Right cardiac atrium (tissue), 5 donors: ENCODE data around the gene ZNF438. TPM values are rescaled to one million over a fixed set of nuclear protein-coding genes. Genes with fewer than 3 reads are reported as not detected.
A peak's percentile ranks its signal among the peaks of the same experiment; 100 is the strongest.

ENCODE experiments used
- ATAC-seq, 2 donors: fragments of 200-7000 bp; cut with Tn5 transposase; one replicate each; pipeline versions ENCODE4 v1.8.0 to v1.9.1; 2020; ENCODE audit warnings: moderate library complexity in 2 of 2, mild to moderate bottlenecking in 1 of 2
- DNase-seq, 3 donors: peaks; one replicate each; pipeline ENCODE4 v3.0.0-alpha.2; 2020
- H3K27ac ChIP-seq: one replicate; pipeline ENCODE4 v1.5.1; 2013; ENCODE audit warnings: mild to moderate bottlenecking, low read length, control low read depth, moderate library complexity
- H3K27me3 ChIP-seq: one replicate; pipeline ENCODE4 v1.6.1; 2013; ENCODE audit not compliant: control insufficient read depth, insufficient read depth
- H3K4me1 ChIP-seq: one replicate; pipeline ENCODE4 v1.6.1; 2013; ENCODE audit warnings: low read length; ENCODE audit not compliant: control insufficient read depth, insufficient read depth
- H3K4me3 ChIP-seq: one replicate; pipeline ENCODE4 v1.5.1; 2013; ENCODE audit warnings: low read length, control low read depth
- H3K9me3 ChIP-seq: one replicate; pipeline ENCODE4 v1.6.1; 2013; ENCODE audit warnings: low read length; ENCODE audit not compliant: control insufficient read depth
- WGBS: extraction: QIAGEN DNeasy Blood & Tissue Kit; methylation state at CpG from one replicate; pipeline ENCODE4 v1.1.7; 2013; 5-methylcytosine and 5-hydroxymethylcytosine counted together
- intact Hi-C, 4 donors: fragments of 100-400 bp; cut with DNase I; formaldehyde crosslinking; loops; one replicate each; pipeline versions ENCODE4 v1.11.0 to v1.14.0; 2022 to 2023
- long read RNA-seq, 4 donors: library from polyadenylated mRNA; unstranded; transcript quantifications; one replicate each; pipeline ENCODE4 v2.0.0, GENCODE V29; 2020 to 2021
- polyA plus RNA-seq: library from polyadenylated mRNA; stranded (reverse); fragments of 200-250 nt; gene quantifications from one replicate; pipeline ENCODE4 v1.2.3, GENCODE V29; 2013
- total RNA-seq, 4 donors: library from RNA; stranded (reverse); fragmentation: NEBNext Ultra II Directional; extraction: Animal tissue kit (Norgen Biotek cat#: 25700); gene quantifications; one replicate each; pipeline ENCODE4 v1.2.1, GENCODE V29; 2021
- donor health status: healthy with polysubstance abuse.
- donor health status: DM: no; HTN: yes; CAD: no.
- donor health status: DM: no; HTN: no; CAD: no.
- donor health status: DM: no; HTN: yes; CAD: no; lungs with severe emphysema.
- donor health status: DM: yes; HTN: yes; CAD: no.

ZNF438 gene, protein sequence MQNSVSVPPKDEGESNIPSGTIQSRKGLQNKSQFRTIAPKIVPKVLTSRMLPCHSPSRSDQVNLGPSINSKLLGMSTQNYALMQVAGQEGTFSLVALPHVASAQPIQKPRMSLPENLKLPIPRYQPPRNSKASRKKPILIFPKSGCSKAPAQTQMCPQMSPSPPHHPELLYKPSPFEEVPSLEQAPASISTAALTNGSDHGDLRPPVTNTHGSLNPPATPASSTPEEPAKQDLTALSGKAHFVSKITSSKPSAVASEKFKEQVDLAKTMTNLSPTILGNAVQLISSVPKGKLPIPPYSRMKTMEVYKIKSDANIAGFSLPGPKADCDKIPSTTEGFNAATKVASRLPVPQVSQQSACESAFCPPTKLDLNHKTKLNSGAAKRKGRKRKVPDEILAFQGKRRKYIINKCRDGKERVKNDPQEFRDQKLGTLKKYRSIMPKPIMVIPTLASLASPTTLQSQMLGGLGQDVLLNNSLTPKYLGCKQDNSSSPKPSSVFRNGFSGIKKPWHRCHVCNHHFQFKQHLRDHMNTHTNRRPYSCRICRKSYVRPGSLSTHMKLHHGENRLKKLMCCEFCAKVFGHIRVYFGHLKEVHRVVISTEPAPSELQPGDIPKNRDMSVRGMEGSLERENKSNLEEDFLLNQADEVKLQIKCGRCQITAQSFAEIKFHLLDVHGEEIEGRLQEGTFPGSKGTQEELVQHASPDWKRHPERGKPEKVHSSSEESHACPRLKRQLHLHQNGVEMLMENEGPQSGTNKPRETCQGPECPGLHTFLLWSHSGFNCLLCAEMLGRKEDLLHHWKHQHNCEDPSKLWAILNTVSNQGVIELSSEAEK
- total RNA-seq, result 10 to 100 TPM; 15.2 to 17.1 (median 15.9) TPM
- 14.9 TPM for polyA plus RNA-seq
- long read RNA-seq, donor 1, partial matches to known transcripts, result 5 of 21 reads
- long read RNA-seq, donor 1, other reads (novel, unspliced or antisense), result 15 of 21 reads
- long read RNA-seq, donor 2, partial matches to known transcripts, result 5 of 12 reads
- long read RNA-seq, donor 2, other reads (novel, unspliced or antisense), result 6 of 12 reads
- long read RNA-seq, donor 3, partial matches to known transcripts, result 11 of 48 reads
- long read RNA-seq, donor 3, other reads (novel, unspliced or antisense), result 35 of 48 reads
- long read RNA-seq, donor 4, partial matches to known transcripts, result 3 of 14 reads
- long read RNA-seq, donor 4, other reads (novel, unspliced or antisense), result 11 of 14 reads

DNA sequence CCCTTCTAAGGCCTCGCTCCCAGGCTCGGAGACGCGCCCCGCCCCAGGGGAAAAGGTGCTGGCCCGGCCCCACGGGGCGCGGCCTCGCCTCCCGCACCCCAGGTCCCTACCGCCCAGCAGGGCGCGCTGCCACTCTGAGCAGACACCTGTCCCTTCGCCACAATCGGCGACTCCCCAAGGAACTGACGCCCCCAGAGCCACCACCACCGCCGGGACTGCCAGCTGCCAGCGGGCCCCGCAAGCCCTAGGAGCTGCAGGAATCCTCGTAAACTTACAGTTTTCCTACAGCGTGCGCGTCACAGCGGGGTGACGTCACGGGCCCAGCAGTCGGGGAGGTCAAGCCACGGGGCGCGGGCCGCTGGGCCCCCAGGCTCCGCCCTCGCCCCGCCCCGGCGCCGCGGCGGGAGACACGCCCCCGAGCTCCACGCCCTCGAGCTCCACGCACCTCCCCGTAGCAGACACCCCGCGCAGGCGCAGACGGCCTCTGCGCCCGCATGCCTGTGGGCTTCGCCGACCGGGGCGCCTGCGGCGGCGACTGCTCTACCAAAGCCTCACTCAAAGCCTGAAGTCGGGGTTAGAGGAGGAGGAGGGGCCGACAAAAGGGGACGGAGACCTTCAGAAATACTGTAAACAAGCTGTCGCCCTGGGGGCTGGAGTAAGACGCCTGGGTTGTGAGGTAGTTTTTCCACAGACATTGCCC, at the start of gene ZNF438:
ZNF438 (minus strand) TSS at position 308 of the 700 bp plus-strand sequence. CDS start 154,831 bp downstream, outside the sequence.
- peak within 1 kb of the TSS; percentile 98 for H3K27ac ChIP-seq
- no peaks in the 10 kb centered on the region for H3K9me3 ChIP-seq
- peaks cover 8% of the 10 kb centered on the region for H3K4me1 ChIP-seq
- no peaks in the 10 kb centered on the region for H3K27me3 ChIP-seq
- H3K4me3 ChIP-seq, result peak within 1 kb of the TSS; percentile 51
- DNase-seq (peak; percentile 96 to 99 (median 99)), ATAC-seq (peak; percentile 97 to 98)
- WGBS, result under 1% methylated on average over 66 of the region's 66 CpGs
- intact Hi-C loops, result loop anchor here in 3 of 4 donors (5.0 to 10.0 kb wide), 3 partner anchors 103 to 286 kb away; partner anchors contain the start of gene ZEB1 (in 1 of the 3)

DNA sequence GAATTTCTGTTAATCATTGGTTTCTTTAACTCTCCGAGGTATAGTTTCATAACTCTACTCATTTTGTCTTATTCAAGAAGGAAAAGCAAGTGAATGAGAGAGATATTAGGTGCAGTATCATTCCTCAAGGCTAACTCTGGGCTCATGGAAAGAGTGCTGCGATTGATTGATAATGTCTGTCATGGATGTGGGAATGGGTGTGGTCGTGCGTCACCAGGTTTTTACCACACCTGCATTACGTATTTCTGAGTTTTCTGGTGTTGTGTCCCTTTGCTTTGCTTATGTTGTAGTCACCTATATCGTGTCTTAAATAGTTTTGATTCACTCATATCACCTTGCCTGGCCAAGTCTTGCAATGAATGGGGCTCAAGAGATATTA, 44.9 kb upstream of the ZNF438 start:
- 96% methylated on average over 6 of the region's 6 CpGs for WGBS
- no peak for ATAC-seq

DNA sequence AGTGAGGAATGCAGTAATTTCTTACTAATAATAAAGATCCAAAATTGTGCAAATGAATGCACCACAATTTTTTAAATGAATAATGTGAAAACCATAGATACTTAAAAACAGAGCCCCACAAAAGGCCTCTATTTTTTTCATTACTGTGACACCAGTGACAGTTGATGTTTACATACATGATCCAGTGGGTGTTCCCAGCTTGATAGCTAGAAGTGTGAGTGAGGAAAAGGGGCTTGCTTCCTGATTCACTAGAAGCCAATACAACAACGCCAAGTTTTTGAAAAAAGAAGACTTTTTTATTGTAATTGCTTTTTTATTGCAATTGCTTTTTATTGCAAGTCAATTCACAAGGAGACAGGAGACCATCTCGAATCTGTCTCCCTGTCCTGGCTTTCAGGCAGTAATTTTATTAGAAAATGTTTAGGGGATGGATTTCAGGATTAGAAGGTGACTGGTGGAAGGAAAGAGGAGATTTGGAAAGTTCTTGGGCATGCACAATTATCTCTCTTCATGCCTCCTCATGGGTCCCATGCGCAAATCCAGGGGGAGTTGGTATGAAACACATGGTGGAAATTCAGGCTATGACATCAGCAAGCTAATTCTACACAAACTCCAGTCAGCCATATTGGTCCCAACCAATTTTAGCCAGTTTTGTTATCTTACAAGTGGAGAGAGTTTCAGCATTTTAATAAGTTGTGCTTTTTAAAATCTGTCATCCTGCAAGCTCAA, 44.4 kb upstream of the ZNF438 start:
- no peaks in the 10 kb centered on the region for H3K4me1 ChIP-seq
- no peak overlapping the region for H3K4me3 ChIP-seq
- H3K9me3 ChIP-seq, result no peaks in the 10 kb centered on the region
- 79% methylated on average over 3 of the region's 3 CpGs for WGBS
- ATAC-seq, result no peak
- no peak for DNase-seq
- intact Hi-C loops, result no loop called here
- H3K27me3 ChIP-seq, result no peaks in the 10 kb centered on the region
- no peak overlapping the region for H3K27ac ChIP-seq

More for the DNA sequence above, 44.9 kb upstream of the ZNF438 start:
- Histone ChIP-seq H3K27me3 (no peaks in the 10 kb centered on the region), H3K27ac (no peak overlapping the region), H3K9me3 (no peaks in the 10 kb centered on the region), H3K4me1 (no peaks in the 10 kb centered on the region), H3K4me3 (no peak overlapping the region)
- DNase-seq, result no peak
- intact Hi-C loops, result no loop called here

DNA sequence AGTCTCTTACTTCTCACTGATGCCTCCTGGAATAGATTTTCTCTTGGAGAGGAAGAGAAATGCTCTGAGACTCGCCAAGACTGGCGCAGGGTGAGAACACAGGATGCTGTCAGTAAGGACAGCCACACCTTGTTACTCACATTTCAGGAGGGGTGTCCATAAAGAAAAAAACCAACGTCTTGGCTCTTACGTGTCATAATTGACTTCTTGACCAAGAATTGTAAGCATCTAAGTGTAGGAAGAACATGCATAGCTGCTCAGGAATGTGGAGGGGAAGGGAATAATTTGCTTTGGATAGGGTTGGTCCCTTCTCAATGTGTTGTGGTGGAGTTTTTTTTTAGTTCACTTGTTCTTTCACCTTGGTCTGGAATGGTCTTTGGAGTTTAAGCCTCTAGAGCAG, 43.8 kb upstream of the ZNF438 start:
- 58% methylated on average over 4 of the region's 4 CpGs for WGBS
- Histone ChIP-seq H3K4me1 (peaks cover 2% of the 10 kb centered on the region), H3K9me3 (no peaks in the 10 kb centered on the region), H3K27me3 (no peaks in the 10 kb centered on the region), H3K4me3 (no peak overlapping the region), H3K27ac (no peak overlapping the region)
- peak in 1 of 2 donors; percentile 69 for ATAC-seq
- no peak for DNase-seq
- intact Hi-C loops, result no loop called here

DNA sequence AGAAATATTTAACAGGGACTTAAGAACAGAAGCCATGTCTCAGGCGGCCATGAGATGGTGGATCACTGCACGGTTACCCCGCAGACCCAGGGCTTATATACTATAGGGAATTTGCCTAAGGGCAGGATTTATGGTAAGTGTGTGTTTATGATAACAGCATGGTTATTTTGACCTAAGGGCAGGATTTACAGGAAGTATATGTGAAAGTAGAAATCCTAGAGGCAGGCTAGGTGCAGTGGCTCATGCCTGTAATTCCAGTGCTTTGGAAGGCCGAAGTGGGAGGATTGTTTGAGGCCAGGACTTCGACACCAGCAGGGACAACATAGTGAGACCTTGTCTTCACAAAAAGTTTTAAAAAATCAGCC, 43.0 kb upstream of the ZNF438 start:
- H3K4me1 ChIP-seq, result peaks cover 5% of the 10 kb centered on the region
- no peak for ATAC-seq
- no peak overlapping the region for H3K4me3 ChIP-seq
- no peaks in the 10 kb centered on the region for H3K9me3 ChIP-seq
- H3K27me3 ChIP-seq, result no peaks in the 10 kb centered on the region
- peak overlapping the region; percentile 70 for H3K27ac ChIP-seq
- WGBS, result 87% methylated on average over 5 of the region's 5 CpGs
- no peak for DNase-seq
- intact Hi-C loops, result no loop called here

DNA sequence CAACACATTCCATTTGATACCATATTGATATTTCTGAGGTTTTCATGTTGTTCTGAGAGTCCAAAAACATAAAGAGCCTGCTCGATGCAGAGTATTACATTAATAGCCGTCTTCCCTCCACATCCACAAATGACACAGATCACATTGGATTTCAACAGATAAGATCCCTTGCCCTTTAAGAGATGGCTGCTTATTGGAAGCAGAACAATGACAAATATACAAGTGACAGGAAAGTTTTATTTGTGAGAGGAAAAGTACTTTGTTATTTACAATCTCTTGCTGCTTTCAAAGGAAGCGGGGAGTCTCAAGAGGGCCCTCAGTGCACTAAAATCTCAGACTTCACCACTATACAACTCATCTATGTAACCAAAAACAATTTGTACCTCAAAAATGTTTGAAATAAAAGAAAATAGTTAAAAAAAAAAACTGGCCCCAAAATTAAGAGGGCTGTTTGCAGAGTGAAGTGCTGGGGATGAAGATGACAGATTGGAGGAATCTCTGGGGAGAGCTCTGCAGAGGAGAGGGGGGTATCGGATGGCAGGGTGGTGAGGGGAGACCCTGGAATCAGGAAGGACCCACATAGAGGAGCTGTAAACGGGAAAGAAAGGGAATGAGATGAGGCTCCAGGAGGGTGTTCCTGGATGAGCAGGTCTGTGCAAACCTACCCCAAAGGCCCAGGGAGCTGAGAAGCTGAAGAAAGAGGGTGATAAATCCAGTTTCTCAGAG, 42.5 kb upstream of the ZNF438 start:
- intact Hi-C loops, result no loop called here
- Histone ChIP-seq H3K4me3 (no peak overlapping the region), H3K4me1 (peaks cover 5% of the 10 kb centered on the region), H3K27ac (peak overlapping the region; percentile 70), H3K27me3 (no peaks in the 10 kb centered on the region), H3K9me3 (no peaks in the 10 kb centered on the region)
- ATAC-seq, result no peak
- 56% methylated on average over 5 of the region's 5 CpGs for WGBS
- no peak for DNase-seq

DNA sequence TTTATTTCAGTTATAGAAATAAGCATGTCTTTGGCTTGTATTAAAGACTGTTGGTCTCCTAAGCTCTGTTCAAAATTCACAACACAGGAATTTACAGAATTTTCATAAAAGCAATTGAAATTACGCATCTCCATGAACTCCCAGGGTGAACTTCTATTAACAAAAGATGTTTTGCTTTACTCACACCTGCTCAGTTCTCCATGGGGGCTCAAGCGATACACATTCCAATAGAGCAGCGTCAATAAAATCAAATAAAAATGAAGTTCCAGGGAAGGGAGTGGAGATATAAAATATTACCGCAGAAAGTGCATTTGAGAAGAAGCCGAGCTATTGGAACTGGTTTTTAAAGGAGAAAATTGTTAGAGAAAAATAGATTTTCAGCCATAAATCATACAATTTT, 41.5 kb upstream of the ZNF438 start:
- Histone ChIP-seq H3K4me1 (peaks cover 5% of the 10 kb centered on the region), H3K4me3 (no peak overlapping the region), H3K27ac (no peak overlapping the region), H3K9me3 (no peaks in the 10 kb centered on the region), H3K27me3 (no peaks in the 10 kb centered on the region)
- 98% methylated on average over 5 of the region's 5 CpGs for WGBS
- DNase-seq (no peak), ATAC-seq (no peak)
- intact Hi-C loops, result no loop called here

DNA sequence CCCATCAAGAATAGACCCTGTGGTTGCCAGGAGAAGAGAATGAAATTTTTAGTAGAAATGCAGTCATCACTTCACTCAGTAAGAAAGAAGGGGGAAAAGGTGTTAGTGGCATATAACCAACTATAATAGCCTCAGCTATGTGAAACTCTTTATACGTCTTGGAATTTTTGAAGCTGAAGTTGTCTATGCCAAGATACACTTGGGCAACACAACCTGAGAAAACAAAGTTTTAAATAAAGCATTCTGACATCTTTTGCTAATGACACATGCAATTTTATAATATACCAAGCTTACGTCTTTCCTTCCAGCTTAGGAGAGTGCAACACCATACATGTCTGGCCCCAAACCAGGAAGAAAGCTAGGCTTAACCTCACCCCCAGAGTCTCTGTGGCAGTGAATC, 40.8 kb upstream of the ZNF438 start:
- intact Hi-C loops, result no loop called here
- WGBS, result 76% methylated on average over 2 of the region's 2 CpGs
- H3K9me3 ChIP-seq, result no peaks in the 10 kb centered on the region
- no peaks in the 10 kb centered on the region for H3K27me3 ChIP-seq
- peaks cover 5% of the 10 kb centered on the region for H3K4me1 ChIP-seq
- ATAC-seq, result peak in 1 of 2 donors; percentile 31
- no peak for DNase-seq
- H3K4me3 ChIP-seq, result no peak overlapping the region
- no peak overlapping the region for H3K27ac ChIP-seq

DNA sequence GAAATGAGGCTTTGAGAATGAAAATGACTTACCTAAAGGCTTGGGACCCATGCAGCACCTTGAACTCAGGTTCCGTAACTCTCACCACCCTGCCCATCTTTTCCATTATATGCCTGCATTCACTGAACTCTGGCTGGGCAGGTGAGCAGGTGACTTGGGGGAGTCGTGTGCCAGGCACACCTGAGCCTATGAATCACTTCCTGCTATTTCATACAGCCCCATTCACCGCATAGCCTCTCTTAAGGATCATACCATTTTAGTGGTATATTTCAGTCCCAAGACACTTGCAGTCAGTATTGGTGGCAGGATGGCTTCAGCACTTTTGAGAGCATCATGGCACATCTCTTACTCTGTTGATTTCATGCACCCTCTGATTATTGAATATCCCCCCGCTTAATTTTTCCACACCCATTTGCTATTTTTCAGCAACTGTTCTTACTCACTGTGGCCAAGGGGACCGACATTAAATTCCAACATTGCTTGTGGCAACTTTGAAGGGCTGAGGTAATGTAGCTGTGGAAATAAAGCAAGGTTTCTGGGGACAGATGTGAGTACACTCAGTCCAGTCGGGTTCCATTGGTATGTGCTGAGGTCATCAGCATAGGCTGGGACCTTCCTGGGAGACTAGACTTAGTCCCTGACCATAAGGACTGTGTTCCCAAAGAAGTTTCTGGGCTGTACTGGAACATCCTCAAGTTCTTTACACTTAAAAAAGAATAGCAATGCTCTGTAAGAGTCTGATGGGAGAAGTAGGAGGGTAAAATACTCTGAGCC, 39.8 kb upstream of the ZNF438 start:
- Histone ChIP-seq H3K27ac (no peak overlapping the region), H3K4me3 (no peak overlapping the region), H3K9me3 (no peaks in the 10 kb centered on the region), H3K4me1 (peaks cover 5% of the 10 kb centered on the region), H3K27me3 (no peaks in the 10 kb centered on the region)
- DNase-seq (no peak), ATAC-seq (peak; percentile 69 to 71)
- intact Hi-C loops, result no loop called here
- WGBS, result 71% methylated on average over 6 of the region's 6 CpGs
